GM12878 (cell line): ENCODE measurements around the gene HECTD3. TPM values are rescaled to one million over a fixed set of nuclear protein-coding genes. Genes with fewer than 3 reads are reported as not detected.

Experiments used
- ATAC-seq: fragments of 200-7000 bp; cut with Tn5 transposase; 3 replicates; pipeline ENCODE4 v1.9.1; 2020; ENCODE audit warnings: mild to moderate bottlenecking, moderate library complexity
- BruUV-seq: library from RNA; stranded (reverse); fragments of 400-500 nt; replicated peaks from 2 replicates; lab custom pipeline; 2021; lab: Mats Ljungman, UMichigan
- CTCF ChIA-PET: fragments of 300-600 bp; sonication (Branson Sonifier 250); formaldehyde crosslinking; extraction: SDS; loops from one replicate; lab custom pipeline; 2021; ENCODE audit warnings: inconsistent platforms; lab: Yijun Ruan, JAX
- POLR2A ChIA-PET: fragments of 350-600 bp; formaldehyde crosslinking; extraction: SDS; loops from one replicate; lab custom pipeline; 2021; ENCODE audit warnings: inconsistent platforms; lab: Charles Lee
- RAD21 ChIA-PET: fragments of 300-600 bp; sonication (Branson Sonifier 250); formaldehyde crosslinking; loops from one replicate; lab custom pipeline; 2023; ENCODE audit warnings: antibody characterized with exemption; ENCODE audit not compliant: unreplicated experiment; lab: Charles Lee
- SMC1A ChIA-PET: fragments of 300-600 bp; sonication (Branson Sonifier 250); formaldehyde crosslinking; loops from one replicate; lab custom pipeline; 2023; ENCODE audit not compliant: unreplicated experiment, uncharacterized antibody; lab: Charles Lee
- DNase-seq: peaks from one replicate; pipeline ENCODE4 v3.0.0-alpha.2; 2011; ENCODE audit warnings: low read depth, low spot score
- FAIRE-seq: peaks from 3 replicates; lab custom pipeline; 2011; peaks lifted over from hg19 to GRCh38; lab: Jason Lieb, UNC
- H2AFZ ChIP-seq: 2 replicates; pipeline ENCODE4 v1.6.0; 2011; ENCODE audit warnings: low read depth, low read length, control low read depth; ENCODE audit not compliant: control insufficient read depth
- H3K27ac ChIP-seq: 2 replicates; pipeline ENCODE4 v1.5.1; 2011; ENCODE audit warnings: control low read depth; ENCODE audit not compliant: control insufficient read depth, insufficient read depth
- H3K27me3 ChIP-seq, 2 experiments: replicated peaks in 1 of 2; 2 replicates each; pipeline versions ENCODE4 v1.6.0 to v1.6.1; 2011; ENCODE audit warnings: low read length in 1 of 2; ENCODE audit not compliant: control insufficient read depth in 2 of 2, insufficient read depth in 2 of 2
- H3K36me3 ChIP-seq, 2 experiments: 2 replicates each; pipeline ENCODE4 v1.5.1; 2011; ENCODE audit warnings: low read length in 1 of 2; ENCODE audit not compliant: control insufficient read depth in 2 of 2, insufficient read depth in 2 of 2
- H3K4me1 ChIP-seq: 2 replicates; pipeline ENCODE4 v1.6.1; 2011; ENCODE audit warnings: mild to moderate bottlenecking, low read length, moderate library complexity, mixed read lengths; ENCODE audit not compliant: control insufficient read depth, insufficient read depth
- H3K4me2 ChIP-seq: 2 replicates; pipeline ENCODE4 v1.6.0; 2011; ENCODE audit warnings: control low read depth; ENCODE audit not compliant: control insufficient read depth, insufficient read depth
- H3K4me3 ChIP-seq: fragments of 200-600 bp; sonication (generic); 2 replicates; pipeline ENCODE4 v1.5.1; 2016
- H3K79me2 ChIP-seq: 2 replicates; pipeline ENCODE4 v1.6.0; 2011; ENCODE audit warnings: low read length; ENCODE audit not compliant: control insufficient read depth, insufficient read depth
- H3K9ac ChIP-seq: 2 replicates; pipeline ENCODE4 v1.8.0; 2011; ENCODE audit warnings: low read length, control low read depth, mixed read lengths; ENCODE audit not compliant: control insufficient read depth, insufficient read depth
- H3K9me3 ChIP-seq: replicated peaks from 3 replicates; pipeline ENCODE4 v1.5.1; 2011; ENCODE audit warnings: mild to moderate bottlenecking, low read length; ENCODE audit not compliant: control insufficient read depth, insufficient read depth
- H4K20me1 ChIP-seq: 2 replicates; pipeline ENCODE4 v1.6.0; 2011; ENCODE audit not compliant: control insufficient read depth, insufficient read depth
- CEBPB ChIP-seq, 2 experiments: fragments of 150-350 bp in 1 of 2; IDR thresholded peaks; 2 replicates each; pipeline ENCODE4 v1.6.1; 2012 to 2014; ENCODE audit warnings: low read depth in 2 of 2, low read length in 2 of 2, borderline replicate concordance in 1 of 2, inconsistent platforms in 1 of 2
- MAX ChIP-seq: IDR thresholded peaks from 2 replicates; pipeline ENCODE4 v1.6.1; 2012; ENCODE audit warnings: low read depth, low read length, improper control_type of control experiment
- TCF3 ChIP-seq: IDR thresholded peaks from 2 replicates; pipeline ENCODE4 v1.6.1; 2012; ENCODE audit warnings: low read depth, mild to moderate bottlenecking, low read length, borderline replicate concordance; ENCODE audit not compliant: insufficient read depth
- ZBTB4 ChIP-seq: fragments of 450-650 bp; formaldehyde crosslinking; IDR thresholded peaks from 2 replicates; pipeline ENCODE4 v1.4.0; 2022; ENCODE audit warnings: mild to moderate bottlenecking, moderate library complexity
- WGBS: methylation state at CpG from one replicate; pipeline ENCODE4 v1.1.6; 2016; ENCODE audit warnings: low lambda C conversion rate; ENCODE audit not compliant: insufficient replicate concordance, insufficient coverage; ENCODE audit errors: missing lambda C conversion rate; 5-methylcytosine and 5-hydroxymethylcytosine counted together
- in situ Hi-C: fragments of 300-500 bp; cut with MboI; formaldehyde crosslinking; loops from 9 replicates; pipeline ENCODE4 v1.14.3; 2018; ENCODE audit warnings: mixed read lengths
- intact Hi-C: fragments of 100-400 bp; cut with micrococcal nuclease; formaldehyde crosslinking; loops from one replicate; pipeline ENCODE4 v1.14.2; 2022; ENCODE audit not compliant: unreplicated experiment
- polyA plus RNA-seq, 11 experiments: library from polyadenylated mRNA; depleted of rRNA in 4 of 11; unstranded in 6 of 11; stranded (reverse) in 5 of 11; fragments of >200 nt; fragmentation: Nextera tagmentation in 4 of 11; fragmentation: Illumina TruSeq in 1 of 11; extraction: Ambion mirVana in 4 of 11; extraction: Trizol in 1 of 11; gene quantifications; 1 replicate in 1 of 11; 2 replicates in 10 of 11; pipeline versions ENCODE4 v1.2.1 to v1.2.3, GENCODE V29; 2011 to 2016; ENCODE audit warnings: inconsistent platforms in 2 of 11, missing spikeins in 2 of 11, low read depth in 1 of 11
- total RNA-seq, 4 experiments: library from RNA; depleted of rRNA in 3 of 4; stranded (reverse); fragments of >200 nt in 3 of 4; fragmentation: Illumina TruSeq in 1 of 4; extraction: Trizol in 1 of 4; gene quantifications; 2 replicates each; pipeline versions ENCODE4 v1.2.1 to v1.2.3, GENCODE V29; 2013 to 2021

HECTD3 gene
- total and polyA plus RNA-seq, 10 of the 15 experiments (the other 5 are each of a cell fraction or from before 2014, with no cell fraction given) = 3.4 to 30.4 (median 22.6) TPM

DNA sequence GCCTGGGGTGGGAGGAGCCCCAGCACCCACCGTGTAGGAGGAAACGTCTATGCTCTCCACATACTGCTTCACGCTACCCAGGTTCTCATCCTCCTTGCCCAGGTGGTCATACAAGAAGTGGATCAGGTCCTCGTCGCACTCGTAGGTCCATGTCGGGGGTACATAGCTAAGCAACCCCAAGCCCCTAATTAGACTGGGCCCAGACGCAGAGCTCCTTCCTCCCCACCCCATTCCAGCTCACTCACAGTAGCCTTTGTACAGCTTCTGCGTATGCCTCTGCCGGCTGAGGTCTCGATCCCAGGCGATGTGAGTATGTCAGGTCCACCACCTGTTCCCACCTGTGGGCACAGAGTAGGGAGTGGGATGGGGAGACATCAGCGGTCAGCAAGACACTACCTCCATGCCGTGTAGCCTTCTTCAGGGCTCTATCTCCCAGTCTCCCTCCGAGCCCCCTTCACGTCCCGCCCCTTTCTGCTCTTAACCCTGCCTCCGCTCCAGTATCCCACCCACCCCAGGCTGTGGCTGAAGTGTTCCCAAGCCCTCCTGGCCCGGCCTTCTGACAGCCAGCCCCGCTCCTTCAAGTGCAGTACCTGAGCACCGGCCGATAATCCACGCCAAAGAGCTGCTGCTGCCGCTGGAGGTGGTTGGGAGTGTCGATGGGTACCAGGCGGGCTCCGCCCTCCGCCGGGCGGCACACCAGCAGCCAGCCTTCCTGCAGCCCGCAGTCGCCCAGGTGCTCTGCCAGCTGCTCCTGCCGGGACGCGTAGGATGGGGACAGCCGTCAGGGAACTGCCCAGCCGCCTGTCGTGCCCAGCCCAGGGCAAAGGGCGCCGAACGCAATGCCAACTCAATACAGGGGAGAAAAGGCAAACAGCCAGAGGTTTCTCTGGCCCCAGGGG lies 919 bp downstream of the HECTD3 start:
- DNase-seq = no peak
- peak; percentile 15 for ATAC-seq
- ChIA-PET RAD21 (interaction anchor here (0.6 to 12.5 kb wide), 22 partner anchors 24 to 575 kb away, joined by 3 to 313 read pairs (median 4); partner anchors contain the start of genes BTBD19, EIF2B3, MUTYH and PLK3), POLR2A (interaction anchor here (0.6 to 3.2 kb wide), 14 partner anchors 20 to 853 kb away, joined by 3 to 26 read pairs (median 6); partner anchors contain the start of genes BEST4, BTBD19, EIF2B3 and MUTYH), CTCF (interaction anchor here (0.6 to 11.4 kb wide), 19 partner anchors 19 to 559 kb away, joined by 3 to 252 read pairs (median 10); partner anchors contain the start of genes BEST4, EIF2B3, PLK3 and RNU5D-1), SMC1A (interaction anchor here (0.6 to 12.5 kb wide), 21 partner anchors 10 to 490 kb away, joined by 3 to 284 read pairs (median 6); partner anchors contain the start of genes BEST4, CCDC163, EIF2B3 and MMACHC)
- TSS peak; percentile 52 for BruUV-seq
- H3K36me3 ChIP-seq = peaks cover 3 to 19% of the 10 kb centered on the region in 2 experiments
- peaks cover 17% of the 10 kb centered on the region for H3K4me1 ChIP-seq
- H3K9ac ChIP-seq = peak overlapping the region; percentile 60
- peak overlapping the region; percentile 79; the same call in 1 of the 2 replicates for H3K27ac ChIP-seq
- H3K9me3 ChIP-seq = no peaks in the 10 kb centered on the region
- peak overlapping the region; percentile 85 for H3K4me3 ChIP-seq
- no peaks in the 10 kb centered on the region for H3K27me3 ChIP-seq
- in situ Hi-C loops = loop anchor here (5.0 kb wide), 3 partner anchors 292 to 572 kb away; partner anchors contain the start of genes NASP and TESK2
- H3K4me2 ChIP-seq = peak overlapping the region; percentile 93
- no peak for TF ChIP-seq ZBTB4 (CRISPR knock-in tag)
- TF ChIP-seq TCF3 = 0 out of 2 replicates have a peak, but pooled peaks have one; percentile 60
- 0 out of 2 replicates have a peak, but pooled peaks have one; percentile 8 for TF ChIP-seq MAX
- TF ChIP-seq CEBPB (IDR thresholded peaks at IDR 0.05; ENCODE audit: borderline replicate concordance in 1 of 2, low read depth in 2 of 2, low read length in 2 of 2) = no peak
- no peak for FAIRE-seq
- no peaks in the 10 kb centered on the region for H4K20me1 ChIP-seq
- peak overlapping the region; percentile 100 for H2AFZ ChIP-seq
- intact Hi-C loops = loop anchor here (5.0 to 10.0 kb wide), 4 partner anchors 225 to 575 kb away; partner anchors contain the start of genes MUTYH, NASP, RNU5D-1 and TOE1
- H3K79me2 ChIP-seq = peaks cover 16% of the 10 kb centered on the region
- 28% methylated on average over 33 of the region's 41 CpGs for WGBS
